Liver (tissue), 3 donors: ENCODE measurements around the gene POLR2B.
"Not testable (repeated sequence)": the region's sequence is repeated elsewhere in the genome, so short reads cannot be mapped to it uniquely, and the experiment has no call there.

Source experiments
- RAD21 ChIP-seq, 2 donors: IDR thresholded peaks; 2 replicates each; pipeline ENCODE4 v1.6.1; 2016; ENCODE audit warnings: antibody characterized with exemption in 2 of 2, mild to moderate bottlenecking in 2 of 2
- TF ChIP-seq, protein P1 (sequence below): fragments of 150-350 bp; IDR thresholded peaks from 2 replicates; pipeline ENCODE4 v1.5.1; 2017; ENCODE audit warnings: improper control_type of control experiment, low read depth, low read length; ENCODE audit not compliant: missing input control
- donor health status: healthy.
- donor health status: healthy.

DNA sequence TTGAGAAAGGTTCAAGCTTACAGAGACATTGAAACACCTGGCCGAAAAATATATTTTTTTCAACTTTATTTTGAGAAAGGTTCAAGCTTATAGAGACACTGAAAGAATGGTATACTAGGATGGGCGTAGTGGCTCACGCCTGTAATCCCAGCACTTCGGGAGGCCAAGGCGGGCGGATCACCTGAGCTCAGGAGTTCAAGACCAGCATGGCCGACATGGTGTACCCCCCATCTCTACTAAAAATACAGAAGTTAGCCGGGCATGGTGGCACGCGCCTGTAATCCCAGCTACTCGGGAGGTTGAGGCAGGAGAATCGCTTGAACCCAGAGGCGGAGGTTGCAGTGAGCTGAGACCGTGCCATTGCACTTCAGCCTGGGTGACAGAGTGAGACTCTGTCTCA, 38.9 kb upstream of the POLR2B start:
- TF ChIP-seq, protein P1, sequence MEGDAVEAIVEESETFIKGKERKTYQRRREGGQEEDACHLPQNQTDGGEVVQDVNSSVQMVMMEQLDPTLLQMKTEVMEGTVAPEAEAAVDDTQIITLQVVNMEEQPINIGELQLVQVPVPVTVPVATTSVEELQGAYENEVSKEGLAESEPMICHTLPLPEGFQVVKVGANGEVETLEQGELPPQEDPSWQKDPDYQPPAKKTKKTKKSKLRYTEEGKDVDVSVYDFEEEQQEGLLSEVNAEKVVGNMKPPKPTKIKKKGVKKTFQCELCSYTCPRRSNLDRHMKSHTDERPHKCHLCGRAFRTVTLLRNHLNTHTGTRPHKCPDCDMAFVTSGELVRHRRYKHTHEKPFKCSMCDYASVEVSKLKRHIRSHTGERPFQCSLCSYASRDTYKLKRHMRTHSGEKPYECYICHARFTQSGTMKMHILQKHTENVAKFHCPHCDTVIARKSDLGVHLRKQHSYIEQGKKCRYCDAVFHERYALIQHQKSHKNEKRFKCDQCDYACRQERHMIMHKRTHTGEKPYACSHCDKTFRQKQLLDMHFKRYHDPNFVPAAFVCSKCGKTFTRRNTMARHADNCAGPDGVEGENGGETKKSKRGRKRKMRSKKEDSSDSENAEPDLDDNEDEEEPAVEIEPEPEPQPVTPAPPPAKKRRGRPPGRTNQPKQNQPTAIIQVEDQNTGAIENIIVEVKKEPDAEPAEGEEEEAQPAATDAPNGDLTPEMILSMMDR, result not testable (repeated sequence)
- TF ChIP-seq RAD21 (IDR thresholded peaks at IDR 0.05), result not testable (repeated sequence)
